IgD-negative memory B cell (primary cell): ENCODE data around the gene PKM. TPM values are rescaled to one million over a fixed set of nuclear protein-coding genes. Genes with fewer than 3 reads are reported as not detected.

Source experiments
- H3K27ac Mint-ChIP-seq, 3 donors: one replicate each; pipeline ENCODE4 v1.8.0; 2020 to 2022; ENCODE audit warnings: mild to moderate bottlenecking in 3 of 3, mixed read lengths in 3 of 3, moderate library complexity in 1 of 3
- H3K27me3 Mint-ChIP-seq: one replicate; pipeline ENCODE4 v1.8.0; 2021; ENCODE audit warnings: mixed read lengths
- H3K36me3 Mint-ChIP-seq: one replicate; pipeline ENCODE4 v1.8.0; 2020; ENCODE audit warnings: mild to moderate bottlenecking, mixed read lengths
- H3K4me1 Mint-ChIP-seq, 3 donors: one replicate each; pipeline ENCODE4 v1.8.0; 2020 to 2022; ENCODE audit warnings: mixed read lengths in 3 of 3, mild to moderate bottlenecking in 1 of 3
- H3K4me3 Mint-ChIP-seq, 4 donors: one replicate each; pipeline ENCODE4 v1.8.0; 2020 to 2022; ENCODE audit warnings: mild to moderate bottlenecking in 4 of 4, mixed read lengths in 4 of 4, moderate library complexity in 3 of 4
- H3K9me3 Mint-ChIP-seq, 3 donors: one replicate each; pipeline ENCODE4 v1.8.0; 2020 to 2021; ENCODE audit warnings: mixed read lengths in 3 of 3, mild to moderate bottlenecking in 1 of 3
- polyA plus RNA-seq: library from polyadenylated mRNA; unstranded; fragments of 300-500 nt; fragmentation: Illumina TruSeq; gene quantifications from one replicate; pipeline ENCODE4 v1.2.3, GENCODE V29; 2021

The PKM gene
- polyA plus RNA-seq, 1 donor from 2014 or later, result 360 TPM

DNA sequence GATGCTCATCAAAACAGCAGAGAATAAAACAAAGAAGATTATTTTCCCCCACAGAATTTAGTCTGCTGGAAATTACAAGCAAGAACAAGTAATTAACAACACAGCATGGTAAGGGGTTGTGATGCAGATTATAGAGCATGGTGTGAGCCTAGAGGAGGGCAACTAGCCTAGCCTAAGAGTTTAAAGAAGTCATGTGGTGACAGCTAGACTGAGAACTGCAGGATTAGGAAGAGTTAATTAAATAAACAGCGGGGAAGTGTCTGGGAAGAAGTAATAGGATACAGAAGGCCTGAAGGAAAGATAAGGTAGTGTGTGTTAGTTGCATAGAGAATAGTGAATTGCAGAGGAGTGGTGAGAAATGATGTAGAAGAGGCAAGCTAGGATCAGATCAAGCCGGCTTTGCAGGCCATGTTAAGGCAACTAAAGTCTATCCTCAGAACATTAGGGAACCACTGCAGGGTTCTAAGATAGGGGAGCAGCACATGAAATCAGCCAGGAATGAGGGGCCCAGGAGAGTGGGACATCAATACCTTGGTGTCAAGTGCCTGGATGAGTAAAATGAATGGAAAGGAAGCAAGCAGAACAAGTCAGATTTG lies 11.9 kb upstream of the PKM start:
- Mint-ChIP-seq H3K4me1 (no peaks in the 10 kb centered on the region), H3K36me3 (peaks cover 16% of the 10 kb centered on the region), H3K4me3 (no peak overlapping the region), H3K27ac (no peak overlapping the region), H3K27me3 (no peaks in the 10 kb centered on the region), H3K9me3 (no peaks in the 10 kb centered on the region)

DNA sequence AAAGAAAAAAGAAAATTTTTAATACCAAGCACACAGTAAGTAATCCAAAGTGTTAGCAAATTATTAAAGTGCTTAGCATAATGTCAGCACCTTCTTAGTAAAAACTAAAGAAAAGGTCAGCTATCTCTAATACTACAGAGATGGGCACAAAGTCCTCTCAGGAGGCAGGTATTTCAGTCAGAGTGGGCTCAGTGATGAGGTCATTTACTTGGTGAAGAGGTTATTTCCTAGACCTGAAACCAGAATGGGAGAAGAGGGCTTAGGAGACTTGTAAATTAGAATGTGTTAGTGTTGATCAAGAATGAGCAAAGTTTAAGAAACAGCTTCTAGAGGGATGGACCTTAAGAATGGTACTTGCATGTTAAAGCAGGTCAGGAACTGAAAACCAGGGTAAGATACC lies 8.7 kb upstream of the PKM start:
- no peak overlapping the region for H3K27ac Mint-ChIP-seq
- no peak overlapping the region for H3K4me3 Mint-ChIP-seq
- H3K4me1 Mint-ChIP-seq, result no peaks in the 10 kb centered on the region
- no peaks in the 10 kb centered on the region for H3K27me3 Mint-ChIP-seq
- H3K36me3 Mint-ChIP-seq, result peaks cover 13% of the 10 kb centered on the region
- no peaks in the 10 kb centered on the region for H3K9me3 Mint-ChIP-seq

DNA sequence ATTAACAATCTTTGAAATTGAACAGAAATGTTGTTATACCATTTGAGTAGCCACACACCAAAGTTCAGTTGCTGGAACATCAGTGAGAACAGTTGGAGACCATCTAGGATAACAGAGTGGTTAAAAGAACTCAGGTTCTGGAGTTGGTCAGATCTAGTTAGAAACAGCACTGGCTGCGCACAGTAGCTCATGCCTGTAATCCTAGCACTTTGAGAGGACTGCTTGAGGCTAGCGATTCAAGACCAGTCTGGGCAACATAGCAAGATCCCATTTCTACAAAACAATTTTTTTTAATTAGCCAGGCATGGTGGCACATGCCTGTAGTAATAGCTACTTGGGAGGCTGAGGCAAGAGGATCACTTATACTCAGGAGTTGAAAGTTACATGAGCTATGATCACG lies 7.6 kb upstream of the PKM start:
- no peak overlapping the region for H3K27ac Mint-ChIP-seq
- H3K36me3 Mint-ChIP-seq, result peaks cover 10% of the 10 kb centered on the region
- H3K4me1 Mint-ChIP-seq, result no peaks in the 10 kb centered on the region
- no peaks in the 10 kb centered on the region for H3K9me3 Mint-ChIP-seq
- H3K27me3 Mint-ChIP-seq, result no peaks in the 10 kb centered on the region
- no peak overlapping the region for H3K4me3 Mint-ChIP-seq

DNA sequence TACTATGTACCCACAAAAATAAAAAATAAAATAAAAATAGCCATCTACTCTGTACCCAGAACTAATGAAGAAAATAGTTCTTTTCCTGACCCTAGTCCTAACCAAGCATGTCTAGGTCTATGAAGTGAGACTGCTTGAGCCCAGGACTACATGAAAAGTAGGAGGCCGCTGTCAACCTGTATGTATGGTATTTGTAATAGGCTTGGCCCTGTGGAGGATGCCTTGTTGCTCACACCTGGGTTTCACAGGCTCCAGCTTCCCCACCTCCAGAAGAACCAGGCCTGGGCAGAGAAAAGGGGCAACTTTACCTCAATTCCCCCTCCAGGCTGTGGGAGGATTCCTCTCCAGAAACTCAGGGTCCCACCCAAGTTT lies 6.8 kb upstream of the PKM start:
- Mint-ChIP-seq H3K4me3 (no peak overlapping the region), H3K27ac (no peak overlapping the region), H3K27me3 (no peaks in the 10 kb centered on the region), H3K4me1 (no peaks in the 10 kb centered on the region), H3K9me3 (no peaks in the 10 kb centered on the region), H3K36me3 (peaks cover 7% of the 10 kb centered on the region)

DNA sequence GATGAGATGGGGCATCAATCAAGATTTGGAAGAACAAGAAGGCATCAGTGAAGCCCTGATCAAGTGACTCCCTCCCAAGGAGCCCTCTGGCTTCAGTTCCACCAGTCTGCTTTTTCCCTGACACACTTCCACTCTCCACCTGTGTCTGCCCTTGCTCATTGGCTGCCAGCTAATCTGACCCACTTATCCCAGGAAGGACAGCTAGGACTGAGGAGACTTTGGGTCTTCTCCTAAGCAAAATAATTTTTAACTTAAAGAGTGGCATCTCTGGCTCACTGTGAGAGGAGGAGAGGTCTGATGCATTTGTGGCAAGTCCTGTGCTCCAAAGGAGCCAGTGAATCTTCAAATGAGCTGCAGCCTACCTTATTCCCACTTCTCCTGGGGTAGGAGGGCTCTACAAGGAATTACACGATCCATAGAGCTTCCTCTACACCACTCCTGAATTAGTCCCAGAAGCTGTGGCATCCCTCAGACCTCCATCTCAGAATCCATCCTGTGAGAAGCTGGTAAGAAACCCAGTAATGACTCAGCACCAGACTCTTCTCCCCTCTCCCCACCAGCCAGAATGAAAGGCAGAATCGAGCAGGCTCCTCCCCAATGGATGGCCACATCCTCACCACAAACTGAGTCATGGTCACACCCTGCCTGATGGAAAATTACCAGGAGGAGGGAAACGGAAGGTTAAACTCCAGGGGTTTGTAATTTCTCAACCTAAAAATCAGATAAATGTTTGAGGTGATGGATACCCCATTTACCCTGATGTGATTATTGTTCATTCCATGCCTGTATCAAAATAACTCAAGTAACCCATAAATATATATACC lies 6.3 kb upstream of the PKM start:
- H3K4me1 Mint-ChIP-seq, result peaks cover under 1 to 2% (median under 1%) of the 10 kb centered on the region in 3 donors
- peak overlapping the region in 1 of 3 donors; percentile 75 for H3K27ac Mint-ChIP-seq
- H3K36me3 Mint-ChIP-seq, result peaks cover 7% of the 10 kb centered on the region
- H3K4me3 Mint-ChIP-seq, result no peak overlapping the region
- no peaks in the 10 kb centered on the region for H3K27me3 Mint-ChIP-seq
- no peaks in the 10 kb centered on the region for H3K9me3 Mint-ChIP-seq

DNA sequence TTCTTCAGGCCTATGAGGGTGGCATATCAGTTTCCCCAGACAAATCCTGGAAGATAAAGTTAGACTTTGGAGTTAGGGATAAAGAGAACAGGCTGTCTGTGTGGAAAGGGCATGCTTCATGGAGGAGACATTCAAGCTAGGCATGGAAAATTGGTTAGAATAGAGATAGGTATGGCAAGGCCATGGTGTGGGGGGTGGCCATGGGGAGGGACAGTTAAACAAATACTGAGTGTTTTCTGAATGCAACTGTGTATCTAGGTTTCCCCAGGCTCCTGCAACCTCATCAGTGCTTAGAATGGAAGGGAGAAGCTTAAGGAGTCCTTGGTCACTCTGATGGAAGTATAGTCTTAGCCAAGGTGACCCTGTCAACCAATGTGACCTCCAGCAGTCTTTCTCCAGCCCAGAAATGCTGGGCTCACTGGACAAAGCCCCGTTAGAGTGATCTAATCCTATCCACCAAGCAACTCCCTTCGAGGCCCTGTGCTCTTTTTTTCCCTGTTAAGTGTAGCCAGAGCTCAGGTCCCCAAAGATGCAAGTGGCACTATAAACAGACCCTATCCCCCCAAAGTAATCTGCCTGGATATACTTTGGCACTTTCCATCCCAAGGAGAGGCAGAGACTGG lies 5.5 kb upstream of the PKM start:
- Mint-ChIP-seq H3K27me3 (no peaks in the 10 kb centered on the region), H3K36me3 (peaks cover 7% of the 10 kb centered on the region), H3K4me1 (peaks cover 6 to 10% (median 8%) of the 10 kb centered on the region in 3 donors), H3K9me3 (no peaks in the 10 kb centered on the region), H3K27ac (peak overlapping the region in 1 of 3 donors; percentile 75), H3K4me3 (no peak overlapping the region)

DNA sequence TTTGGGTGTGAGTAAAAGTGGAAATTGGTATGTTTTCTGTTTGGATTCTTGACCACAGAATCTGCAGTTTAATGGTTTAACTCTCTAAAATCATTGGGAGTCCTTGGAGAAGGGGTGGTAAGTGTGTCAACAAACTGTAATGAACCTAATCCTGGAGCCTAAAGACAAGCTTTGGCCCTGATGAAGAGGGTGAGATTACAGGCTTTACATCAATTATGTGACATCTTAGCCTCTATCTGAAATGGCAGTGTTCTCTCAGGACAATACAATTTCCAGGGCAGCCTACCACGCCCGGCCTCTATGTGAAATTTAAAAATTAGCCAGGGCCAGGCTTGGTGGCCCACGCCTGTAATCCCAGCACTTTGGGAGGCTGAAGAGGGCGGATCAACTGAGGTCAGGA lies 4.3 kb upstream of the PKM start:
- Mint-ChIP-seq H3K27me3 (no peaks in the 10 kb centered on the region), H3K9me3 (no peaks in the 10 kb centered on the region), H3K27ac (peak overlapping the region in 1 of 3 donors; percentile 58), H3K4me3 (peak overlapping the region in 1 of 4 donors; percentile 53), H3K4me1 (peaks cover 6 to 10% (median 8%) of the 10 kb centered on the region in 3 donors), H3K36me3 (no peaks in the 10 kb centered on the region)

DNA sequence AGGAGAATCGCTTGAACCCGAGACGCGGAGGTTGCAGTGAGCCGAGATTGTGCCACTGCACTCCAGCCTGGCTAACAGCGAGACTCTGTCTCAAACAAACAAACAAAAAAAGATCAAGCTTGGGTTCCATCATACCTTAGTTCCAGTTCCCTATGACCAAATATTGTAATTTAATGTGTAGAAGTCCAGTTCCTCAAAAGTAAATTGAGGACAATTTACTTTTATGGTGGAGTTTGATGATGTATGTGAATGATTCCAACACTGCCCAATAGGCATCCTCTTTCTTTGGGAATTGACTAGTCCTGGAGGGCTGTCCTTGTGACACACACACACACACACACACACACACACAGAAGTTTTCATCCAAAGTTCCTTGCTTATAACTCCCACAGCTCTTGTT lies 2.8 kb upstream of the PKM start:
- peak overlapping the region in 1 of 4 donors; percentile 30 for H3K4me3 Mint-ChIP-seq
- H3K27ac Mint-ChIP-seq, result peak overlapping the region in 1 of 3 donors; percentile 19
- no peaks in the 10 kb centered on the region for H3K36me3 Mint-ChIP-seq
- H3K9me3 Mint-ChIP-seq, result no peaks in the 10 kb centered on the region
- H3K4me1 Mint-ChIP-seq, result peaks cover 12 to 15% (median 13%) of the 10 kb centered on the region in 3 donors
- H3K27me3 Mint-ChIP-seq, result no peaks in the 10 kb centered on the region

DNA sequence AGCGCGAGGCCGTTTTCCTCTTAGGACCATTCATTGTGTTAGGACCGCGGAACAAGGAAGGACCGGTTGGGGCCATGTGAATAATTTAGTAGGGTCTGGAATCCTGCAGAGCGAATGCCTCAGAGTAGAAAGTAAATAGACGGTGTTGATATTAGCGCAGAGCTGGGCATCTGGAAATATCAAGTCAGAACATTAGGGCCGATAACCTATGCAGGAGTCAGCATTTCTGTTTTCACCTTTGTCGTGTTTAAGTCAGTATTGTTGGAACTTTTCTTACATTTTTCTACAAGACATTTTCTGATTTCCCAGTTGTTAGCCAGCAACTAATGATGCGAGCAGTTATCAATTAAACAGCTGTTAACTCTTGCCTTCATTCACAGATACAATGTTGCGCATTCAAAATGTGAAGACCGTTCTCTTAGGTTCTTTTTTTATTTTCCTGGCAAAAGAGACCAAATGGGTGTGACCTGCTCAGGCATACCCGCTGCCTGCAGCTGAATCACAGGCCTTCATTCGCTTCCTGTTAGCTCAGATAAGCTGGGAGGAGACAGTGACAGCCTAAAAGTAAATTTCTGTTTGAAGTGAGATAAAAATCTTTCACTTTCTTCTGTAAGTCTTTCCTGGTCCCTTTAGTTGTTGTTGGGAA lies 966 bp upstream of the PKM start:
- peak overlapping the region; percentile 95 to 100 (median 97) for H3K4me3 Mint-ChIP-seq
- H3K9me3 Mint-ChIP-seq, result no peaks in the 10 kb centered on the region
- H3K27me3 Mint-ChIP-seq, result no peaks in the 10 kb centered on the region
- no peaks in the 10 kb centered on the region for H3K36me3 Mint-ChIP-seq
- H3K4me1 Mint-ChIP-seq, result peaks cover 23 to 28% (median 24%) of the 10 kb centered on the region in 3 donors
- H3K27ac Mint-ChIP-seq, result peak overlapping the region; percentile 96 to 98 (median 98)

DNA sequence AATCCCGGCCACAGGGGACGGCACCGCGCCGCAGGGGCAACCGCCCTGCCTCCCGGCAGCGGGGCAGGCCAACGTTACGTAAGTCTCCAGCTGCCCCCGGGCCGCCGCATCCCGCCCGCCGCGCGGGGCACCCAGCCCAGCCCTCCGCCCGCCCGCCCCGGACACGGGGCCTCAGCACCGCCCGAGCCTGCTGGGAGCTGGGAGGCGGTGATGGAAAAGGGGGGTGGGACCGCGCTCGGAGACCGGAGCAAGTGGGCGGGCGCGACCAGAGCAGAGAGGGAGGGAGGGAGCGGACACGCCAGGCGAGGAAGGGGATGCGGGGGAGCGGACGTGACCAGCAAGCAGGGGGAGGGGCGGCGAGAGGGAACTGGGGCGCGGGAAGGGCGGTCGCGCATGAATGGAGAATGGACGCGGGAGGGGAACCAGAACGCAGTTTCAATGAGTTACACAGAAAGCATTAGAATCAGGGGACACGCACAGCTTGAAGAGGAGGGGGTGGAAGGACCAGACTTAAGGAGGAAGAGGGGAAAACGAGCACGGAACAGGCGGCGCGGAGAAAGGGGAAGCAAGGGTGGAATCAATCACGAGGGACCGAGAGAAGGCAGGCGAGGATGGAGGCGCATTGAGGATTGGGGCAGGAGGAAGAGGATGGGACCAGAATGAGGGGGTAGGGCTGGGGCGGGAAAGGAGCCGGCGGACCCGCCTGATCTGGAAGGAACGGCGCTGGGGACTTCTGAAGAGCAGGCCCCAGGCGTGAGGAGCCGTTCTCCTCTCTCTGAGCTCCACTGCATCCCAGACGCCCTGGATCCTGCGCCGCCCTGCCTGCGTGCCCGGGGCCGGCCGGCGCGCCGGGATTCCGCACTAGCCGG lies 559 bp downstream of the PKM start:
- Mint-ChIP-seq H3K27me3 (no peaks in the 10 kb centered on the region), H3K4me1 (peaks cover 35 to 39% (median 36%) of the 10 kb centered on the region in 3 donors), H3K27ac (peak overlapping the region; percentile 96 to 98 (median 98))

DNA sequence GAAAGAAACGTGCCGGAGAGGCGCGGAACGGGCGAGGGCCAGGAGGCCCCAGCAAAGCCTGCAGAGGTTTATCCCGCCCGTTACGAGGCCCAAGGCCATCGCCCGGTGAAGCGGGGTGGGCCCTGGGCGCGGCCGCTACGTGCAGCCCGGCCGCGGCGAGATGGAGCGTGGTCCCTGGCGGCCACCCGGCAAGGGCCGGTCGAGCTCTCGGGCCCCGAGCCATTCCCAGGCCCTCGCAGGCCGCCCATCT lies 1.1 kb downstream of the PKM start:
- Mint-ChIP-seq H3K4me3 (peak overlapping the region; percentile 82 to 99 (median 98)), H3K9me3 (no peaks in the 10 kb centered on the region), H3K27me3 (no peaks in the 10 kb centered on the region), H3K4me1 (peaks cover 37 to 41% (median 38%) of the 10 kb centered on the region in 3 donors), H3K36me3 (no peaks in the 10 kb centered on the region), H3K27ac (peak overlapping the region; percentile 92 to 98 (median 97))

More for the DNA sequence above, 559 bp downstream of the PKM start:
- Mint-ChIP-seq H3K36me3 (no peaks in the 10 kb centered on the region), H3K4me3 (peak overlapping the region; percentile 95 to 100 (median 98)), H3K9me3 (no peaks in the 10 kb centered on the region)

DNA sequence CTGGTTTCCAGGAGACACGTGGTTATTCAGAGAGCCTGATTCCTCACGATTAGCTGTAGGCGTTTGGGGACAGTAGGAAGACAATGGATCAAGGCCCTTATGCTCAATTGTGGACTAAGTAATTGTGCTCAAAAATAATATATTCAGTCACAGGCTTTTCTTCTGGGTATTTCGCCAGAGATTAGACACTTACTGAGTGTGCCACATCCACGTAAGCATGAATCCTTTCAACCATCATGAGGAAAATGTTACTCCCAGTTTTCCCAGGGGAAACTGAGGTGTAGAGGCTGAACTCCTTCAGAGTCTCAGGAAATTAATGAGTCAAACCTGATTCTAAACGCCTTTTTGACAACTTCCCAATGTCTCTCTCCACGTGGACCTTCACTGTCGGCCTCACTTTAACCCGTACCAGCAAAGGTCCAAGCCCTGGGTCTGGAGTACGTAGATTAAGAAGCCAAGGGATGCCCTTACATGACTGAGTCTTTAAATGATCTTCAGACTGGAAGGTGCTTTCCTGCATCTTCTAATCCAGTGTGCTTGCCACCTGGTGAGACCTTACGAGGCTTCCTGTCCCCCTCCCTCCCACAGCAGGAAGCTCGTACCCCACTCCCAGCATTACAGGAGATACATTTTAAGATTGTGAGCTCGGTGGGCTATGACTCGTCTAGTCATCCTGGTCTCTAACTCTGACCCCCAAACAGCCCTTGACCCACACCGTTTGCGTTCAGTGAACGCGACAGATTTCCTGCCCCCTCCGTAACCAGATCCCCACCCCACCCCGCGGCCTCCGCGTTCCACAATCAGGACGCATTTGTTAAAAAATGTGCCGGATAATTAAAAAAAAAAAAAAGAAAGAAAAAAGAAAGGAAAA lies 1.7 kb downstream of the PKM start:
- no peaks in the 10 kb centered on the region for H3K27me3 Mint-ChIP-seq
- peak overlapping the region; percentile 82 to 99 (median 98) for H3K4me3 Mint-ChIP-seq
- H3K36me3 Mint-ChIP-seq, result no peaks in the 10 kb centered on the region
- no peaks in the 10 kb centered on the region for H3K9me3 Mint-ChIP-seq
- peak overlapping the region; percentile 92 to 98 (median 97) for H3K27ac Mint-ChIP-seq
- H3K4me1 Mint-ChIP-seq, result peaks cover 38 to 41% (median 38%) of the 10 kb centered on the region in 3 donors

DNA sequence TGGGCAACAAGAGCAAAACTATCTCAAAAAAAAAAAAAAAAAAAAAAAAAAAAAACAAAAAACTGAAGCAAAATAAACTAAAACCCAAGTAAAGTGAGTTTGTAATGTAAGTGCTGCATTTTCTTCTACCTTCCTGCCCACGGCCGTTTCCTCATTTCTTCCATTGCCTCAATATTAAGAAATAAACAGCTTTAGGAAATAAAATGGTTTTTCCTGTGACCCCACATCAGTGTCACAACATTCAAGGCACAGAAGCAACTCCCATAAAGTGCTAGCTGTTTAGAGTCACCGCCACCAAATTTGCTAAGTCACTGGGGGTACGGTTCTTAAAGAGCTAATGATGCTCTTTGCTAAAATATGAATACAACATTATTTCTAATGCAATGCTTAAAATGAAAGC lies 3.3 kb downstream of the PKM start:
- peak overlapping the region; percentile 82 to 99 (median 94) for H3K4me3 Mint-ChIP-seq

More for the DNA sequence above, 3.3 kb downstream of the PKM start:
- Mint-ChIP-seq H3K36me3 (no peaks in the 10 kb centered on the region), H3K4me1 (peaks cover 41 to 48% (median 48%) of the 10 kb centered on the region in 3 donors), H3K9me3 (no peaks in the 10 kb centered on the region), H3K27me3 (no peaks in the 10 kb centered on the region), H3K27ac (peak overlapping the region; percentile 81 to 98 (median 92))
